Skeletal muscle cell (primary cell): ENCODE results near the gene C5AR1.
"Not testable (repeated sequence)": the region's sequence is repeated elsewhere in the genome, so short reads cannot be mapped to it uniquely, and the experiment has no call there.

Experiments
- DNase-seq: peaks from one replicate; pipeline ENCODE4 v3.0.0-alpha.2; 2010; ENCODE audit warnings: low read depth
- H3K4me3 ChIP-seq: 2 replicates; pipeline ENCODE4 v1.5.1; 2011; ENCODE audit warnings: low read depth, mild to moderate bottlenecking, control low read depth, low read length, moderate library complexity

The C5AR1 gene

DNA sequence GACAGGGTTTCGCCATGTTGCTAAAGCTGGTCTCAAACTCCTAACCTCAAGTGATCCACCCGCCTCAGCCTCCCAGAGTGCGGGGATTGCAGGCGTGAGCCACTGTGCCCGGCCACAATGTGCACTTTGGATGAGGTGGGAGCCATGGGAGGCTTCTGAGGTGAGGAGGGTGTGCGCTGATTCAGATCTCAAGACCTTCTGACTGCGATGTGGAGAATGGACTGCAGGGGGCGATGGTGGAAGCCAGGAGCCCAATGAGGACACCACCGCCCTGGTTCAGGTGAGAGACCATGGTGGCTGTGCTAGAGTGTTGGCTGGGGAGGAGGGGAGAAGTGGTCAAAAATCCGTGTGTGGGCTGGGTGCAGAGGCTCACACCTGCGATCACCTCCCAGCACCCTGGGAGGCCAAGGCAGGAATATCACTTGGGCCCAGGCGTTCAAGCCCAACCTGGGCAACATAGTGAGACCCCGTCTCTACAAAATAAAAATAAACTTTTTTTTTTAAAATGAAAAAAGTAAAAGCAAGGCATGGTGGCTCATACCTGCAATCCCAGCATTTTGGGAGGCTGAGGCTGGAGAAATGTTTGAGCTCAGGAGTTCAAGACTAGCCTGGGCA is 29.4 kb upstream of the C5AR1 start:
- no peak for DNase-seq

DNA sequence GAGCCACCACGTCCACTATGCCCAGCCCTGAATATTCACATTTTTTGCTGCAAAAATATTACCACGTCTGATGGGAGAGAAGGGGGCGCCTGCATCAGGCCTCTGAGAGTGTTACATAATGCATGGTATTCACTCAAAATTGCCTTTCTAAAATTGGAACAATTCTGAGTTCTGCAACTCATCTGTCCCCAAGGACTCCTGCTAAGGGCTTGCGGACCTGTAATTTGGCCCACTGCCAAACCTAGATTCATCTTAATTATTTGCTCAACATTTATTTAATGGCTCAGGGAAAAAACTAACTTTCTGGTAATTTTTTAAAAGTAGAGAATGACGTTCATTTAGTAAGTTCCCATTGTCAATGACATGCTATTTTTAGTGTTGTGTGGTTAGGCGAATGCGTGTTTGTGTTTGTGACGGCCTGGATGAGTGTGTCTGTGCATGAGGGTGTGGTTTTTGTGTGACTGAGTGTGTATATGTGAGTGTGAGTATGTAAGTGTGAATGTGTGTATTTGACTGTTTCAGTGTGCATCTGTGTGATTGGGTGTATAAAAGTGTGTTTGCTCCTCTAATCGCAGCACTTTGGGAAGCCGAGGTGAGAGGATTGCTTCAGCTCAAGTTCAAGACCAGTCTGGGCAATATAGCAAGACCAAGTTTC is 26.1 kb upstream of the C5AR1 start:
- no peak for DNase-seq
- no peak overlapping the region for H3K4me3 ChIP-seq

More for the DNA sequence above, 29.4 kb upstream of the C5AR1 start:
- no peak overlapping the region for H3K4me3 ChIP-seq

DNA sequence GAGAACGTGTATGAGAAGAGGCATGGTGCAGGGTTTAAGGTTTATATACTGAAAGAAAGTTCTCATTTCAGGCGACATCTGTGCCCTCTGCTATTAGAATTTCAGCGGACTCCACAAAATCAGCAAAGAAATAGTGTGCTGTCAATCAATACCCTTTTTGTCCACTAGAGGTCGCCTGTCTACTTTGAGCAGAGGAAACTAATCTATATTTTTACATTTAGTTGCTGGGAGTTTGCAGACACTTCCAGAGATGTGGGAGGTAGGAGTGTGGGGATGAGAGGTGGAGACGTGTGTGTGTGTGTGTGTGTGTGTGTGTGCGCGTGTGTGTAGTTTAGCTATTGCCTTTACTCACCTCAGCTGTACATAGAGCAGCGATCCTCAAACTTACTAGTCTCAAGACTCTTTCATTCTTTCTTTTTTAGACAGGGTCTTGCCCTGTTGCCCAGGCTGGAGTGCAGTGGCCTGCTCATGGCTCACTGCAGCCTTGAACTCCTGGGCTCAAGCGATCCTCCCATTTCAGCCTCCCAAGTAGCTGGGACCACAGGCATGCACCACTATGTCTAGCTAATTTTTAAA is 25.2 kb upstream of the C5AR1 start:
- DNase-seq, result no peak
- no peak overlapping the region for H3K4me3 ChIP-seq

DNA sequence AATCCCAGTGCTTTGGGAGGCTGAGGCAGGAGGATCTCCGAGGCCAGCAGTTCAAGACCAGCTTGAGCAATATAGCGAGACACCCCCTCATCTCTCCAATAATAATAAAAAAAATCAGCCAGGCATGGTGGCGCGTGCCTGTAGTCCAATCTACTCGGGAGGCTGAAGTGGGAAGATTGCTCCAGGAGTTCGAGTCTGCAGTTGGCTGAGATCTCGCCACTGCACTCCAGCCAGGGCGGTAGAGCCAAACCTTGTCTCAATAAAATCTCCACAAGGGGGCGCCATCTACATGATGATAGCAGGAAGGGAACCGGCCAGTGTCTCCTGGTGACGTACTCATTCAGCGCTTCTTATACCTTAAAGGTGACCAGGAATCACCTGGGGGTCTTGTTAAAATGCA is 13.6 kb upstream of the C5AR1 start:
- H3K4me3 ChIP-seq, result no peak overlapping the region
- no peak for DNase-seq

DNA sequence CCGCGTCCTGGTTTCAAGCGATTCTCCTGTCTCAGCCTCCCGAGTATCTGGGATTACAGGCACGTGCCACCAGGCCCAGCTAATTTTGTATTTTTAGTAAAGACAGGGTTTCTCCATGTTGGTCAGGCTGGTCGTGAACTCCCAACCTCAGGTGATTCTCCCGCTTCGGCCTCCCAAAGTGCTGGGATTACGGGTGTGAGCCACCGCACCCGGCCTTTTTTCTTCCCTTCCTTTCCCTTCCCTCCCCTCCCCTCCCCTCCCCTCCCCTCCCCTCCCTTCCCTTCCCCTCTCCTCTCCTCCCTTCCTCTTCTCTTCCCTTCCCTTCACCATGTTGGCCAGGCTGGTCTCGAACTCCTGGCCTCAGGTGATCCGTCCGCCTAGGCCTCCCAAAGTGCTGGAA is 8.8 kb upstream of the C5AR1 start:
- not testable (repeated sequence) for DNase-seq, H3K4me3 ChIP-seq

DNA sequence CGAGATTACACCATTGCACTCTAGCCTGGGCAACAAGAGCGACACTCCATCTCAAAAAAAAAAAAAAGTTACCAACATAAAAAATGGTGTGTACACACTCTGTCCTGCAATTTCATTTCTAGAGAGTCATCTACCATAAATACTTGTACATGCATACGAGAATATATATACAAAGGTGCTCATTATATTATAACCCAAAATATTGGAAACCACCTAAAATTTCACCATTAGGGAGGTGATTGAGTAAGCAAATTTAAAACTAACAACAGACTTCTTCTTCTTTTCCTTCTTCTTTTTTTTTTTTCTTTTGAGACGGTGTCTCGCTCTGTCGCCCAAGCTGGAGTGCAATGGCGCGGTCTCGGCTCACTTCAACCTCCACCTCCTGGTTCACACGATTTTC is 7.4 kb upstream of the C5AR1 start:
- no peak for DNase-seq
- no peak overlapping the region for H3K4me3 ChIP-seq

DNA sequence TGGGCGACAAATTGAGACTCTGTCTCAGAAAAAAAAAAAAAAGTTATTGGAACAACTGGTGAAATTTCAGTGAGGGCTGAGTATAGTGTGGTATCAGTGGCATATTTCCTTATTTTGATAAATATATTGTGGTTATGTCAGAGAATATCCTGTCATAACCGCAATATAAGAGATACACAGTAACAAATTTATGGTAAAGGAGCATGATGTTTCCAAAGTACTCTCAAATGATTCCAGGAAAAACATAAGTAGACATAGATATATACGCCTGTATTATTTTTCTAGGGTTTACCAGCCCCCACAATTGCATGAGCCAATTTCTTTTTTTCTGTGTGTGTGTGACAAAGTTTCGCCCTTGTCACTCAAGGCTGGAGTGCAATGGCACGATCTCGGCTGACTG is 5.7 kb upstream of the C5AR1 start:
- H3K4me3 ChIP-seq, result no peak overlapping the region
- DNase-seq, result no peak

DNA sequence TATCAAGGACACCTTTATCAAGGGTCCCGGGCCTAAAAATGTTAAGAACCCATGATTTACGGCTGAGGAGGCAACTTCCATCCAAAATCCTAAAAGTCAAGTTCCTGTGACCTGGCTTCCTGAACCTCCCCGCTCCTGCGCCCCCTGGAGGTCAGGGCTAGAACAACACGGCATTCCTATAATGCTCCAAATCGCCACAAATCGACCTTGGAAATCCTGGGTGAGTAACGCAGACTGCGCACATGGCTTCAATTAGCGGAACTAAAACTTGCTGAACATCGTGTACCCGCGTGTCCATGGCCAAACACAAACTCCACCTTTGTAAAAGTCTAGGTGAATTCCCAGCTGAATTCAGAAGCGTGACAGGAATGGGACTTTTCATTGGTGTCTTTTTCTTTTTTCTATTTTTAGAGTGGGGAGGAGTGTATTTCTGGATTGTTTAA is 4.3 kb upstream of the C5AR1 start:
- DNase-seq, result peak; percentile 88
- no peak overlapping the region for H3K4me3 ChIP-seq

DNA sequence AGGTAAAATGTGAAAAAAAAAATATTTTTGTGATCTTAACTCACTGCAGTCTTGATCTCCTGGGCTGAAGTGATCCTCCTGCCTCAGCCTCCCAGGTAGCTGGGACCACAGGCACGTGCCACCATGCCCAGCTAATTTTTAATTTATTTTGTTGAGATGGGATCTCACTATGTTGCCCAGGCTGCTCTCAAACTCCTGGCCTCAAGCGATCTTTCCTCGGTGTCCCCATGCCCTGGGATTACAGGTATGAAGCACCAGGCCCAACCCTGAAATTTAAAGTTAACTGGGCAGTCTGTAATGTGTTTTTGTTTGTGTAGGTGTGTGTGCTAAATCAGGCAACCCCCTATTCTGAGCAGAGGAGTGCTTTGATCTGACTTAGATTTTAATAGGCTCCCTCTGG is 3.4 kb upstream of the C5AR1 start:
- DNase-seq, result no peak
- no peak overlapping the region for H3K4me3 ChIP-seq

DNA sequence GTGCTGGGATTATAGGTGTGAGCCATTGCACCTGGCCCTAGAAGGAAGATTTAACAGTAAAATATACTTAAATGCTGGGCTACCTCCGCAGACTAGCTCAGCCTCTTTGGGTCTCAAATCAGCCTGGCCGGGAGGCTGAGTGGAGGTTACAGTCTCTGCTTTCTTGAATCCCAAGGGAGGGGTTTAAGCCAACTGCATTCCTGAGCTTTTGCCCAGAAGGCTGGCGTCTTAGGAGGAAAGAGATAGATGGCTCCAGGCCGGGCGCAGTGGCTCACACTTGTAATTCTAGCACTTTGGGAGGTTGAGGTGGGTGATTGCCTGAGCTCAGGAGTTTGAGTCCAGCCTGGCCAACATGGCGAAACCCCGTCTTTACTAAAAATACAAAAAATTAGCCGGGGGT is 623 bp upstream of the C5AR1 start:
- DNase-seq, result no peak
- no peak overlapping the region for H3K4me3 ChIP-seq

DNA sequence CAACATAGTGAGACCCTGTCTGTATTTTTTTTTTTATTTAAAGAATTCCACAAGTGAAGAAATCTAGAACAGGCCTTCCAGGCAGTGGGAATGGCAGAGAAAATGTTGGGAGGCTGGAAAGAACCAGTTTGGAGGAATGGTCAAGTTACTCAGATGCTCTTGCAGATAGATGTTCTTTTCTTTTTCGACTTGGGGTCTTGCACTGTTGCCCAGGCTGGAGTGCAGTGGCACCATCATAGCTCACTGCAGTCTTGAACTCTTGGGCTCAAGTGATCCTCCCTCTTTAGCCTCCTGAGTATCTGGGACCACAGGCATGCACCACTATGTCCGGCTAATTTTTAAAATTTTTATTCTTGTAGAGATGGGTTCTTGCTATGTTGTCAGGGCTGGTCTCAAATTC is 662 bp downstream of the C5AR1 start:
- no peak overlapping the region for H3K4me3 ChIP-seq
- DNase-seq, result no peak

DNA sequence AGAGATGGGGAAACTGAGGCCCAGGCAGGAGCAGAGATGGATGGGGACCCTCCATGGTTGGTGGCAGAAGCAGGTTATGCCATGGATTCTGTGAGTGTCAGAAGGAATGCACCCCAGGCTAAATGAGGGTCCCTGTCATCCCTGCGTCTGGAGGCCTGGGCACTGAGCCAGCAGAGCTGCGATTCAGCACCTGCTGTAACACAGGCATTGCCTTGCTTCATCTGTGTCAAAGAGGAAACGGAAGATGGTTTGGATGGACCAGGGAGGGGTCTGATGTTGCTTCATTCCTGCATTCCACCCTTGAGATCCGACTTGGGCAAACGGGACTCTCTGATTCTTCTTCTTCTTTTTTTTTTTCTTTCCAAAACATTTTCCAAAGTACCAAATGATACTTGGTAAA is 1.2 kb downstream of the C5AR1 start:
- DNase-seq, result no peak
- H3K4me3 ChIP-seq, result no peak overlapping the region

DNA sequence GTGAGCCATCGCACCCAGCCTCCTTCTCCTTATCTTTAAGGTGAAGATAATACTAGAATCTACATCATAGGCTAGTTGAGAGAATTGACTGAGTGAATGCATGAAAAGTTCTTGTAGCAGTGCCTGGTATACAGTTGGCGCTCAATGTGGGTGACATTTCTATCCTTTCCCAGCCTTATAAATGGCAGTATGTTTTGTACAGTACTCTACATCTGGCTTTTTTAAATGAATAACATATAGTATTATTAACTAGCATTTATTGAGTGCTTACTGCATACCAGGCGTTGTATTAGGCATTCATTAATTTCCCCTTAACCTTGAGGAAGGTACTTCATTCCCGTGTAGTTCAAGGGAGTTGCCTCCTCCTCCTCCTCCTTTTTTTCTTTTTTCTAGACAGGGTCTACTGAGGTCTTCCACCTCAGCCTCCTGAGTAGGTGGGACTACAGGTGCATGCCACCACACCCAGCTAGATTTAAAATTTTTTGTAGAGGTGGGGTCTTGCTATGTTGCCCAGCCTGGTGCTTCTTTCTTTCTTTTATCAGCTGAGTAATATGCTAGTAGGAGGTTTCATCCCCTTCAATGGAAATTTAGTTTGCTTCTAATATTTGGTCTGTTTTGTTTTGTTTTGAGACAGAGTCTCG is 2.8 kb downstream of the C5AR1 start:
- DNase-seq, result no peak
- no peak overlapping the region for H3K4me3 ChIP-seq

DNA sequence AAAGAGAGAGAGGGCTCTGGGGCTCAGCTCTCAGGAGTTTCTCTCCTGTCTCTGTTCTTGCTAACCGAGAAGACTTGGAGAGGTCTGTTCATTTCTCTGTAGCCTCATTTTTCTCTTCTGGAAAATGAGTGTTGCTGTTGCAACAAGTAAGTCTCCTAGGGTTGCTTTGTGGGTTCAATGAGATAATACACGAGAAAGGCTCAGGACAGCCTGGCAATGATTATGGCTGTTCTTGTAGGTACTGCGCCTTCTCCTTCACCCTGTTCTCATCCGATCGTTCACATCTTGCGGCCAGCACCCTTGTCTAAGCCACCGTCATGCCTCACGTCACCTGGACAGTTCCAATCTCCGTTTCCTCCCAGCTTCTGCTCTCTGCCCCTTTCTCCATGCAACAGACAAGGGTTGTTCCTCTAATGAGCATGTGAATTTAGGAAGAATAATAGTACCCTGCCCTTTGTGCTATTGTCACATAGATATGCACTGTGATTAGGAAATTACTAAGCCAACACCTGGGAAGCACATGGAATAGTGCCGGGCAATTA is 4.2 kb downstream of the C5AR1 start:
- H3K4me3 ChIP-seq, result no peak overlapping the region
- no peak for DNase-seq

DNA sequence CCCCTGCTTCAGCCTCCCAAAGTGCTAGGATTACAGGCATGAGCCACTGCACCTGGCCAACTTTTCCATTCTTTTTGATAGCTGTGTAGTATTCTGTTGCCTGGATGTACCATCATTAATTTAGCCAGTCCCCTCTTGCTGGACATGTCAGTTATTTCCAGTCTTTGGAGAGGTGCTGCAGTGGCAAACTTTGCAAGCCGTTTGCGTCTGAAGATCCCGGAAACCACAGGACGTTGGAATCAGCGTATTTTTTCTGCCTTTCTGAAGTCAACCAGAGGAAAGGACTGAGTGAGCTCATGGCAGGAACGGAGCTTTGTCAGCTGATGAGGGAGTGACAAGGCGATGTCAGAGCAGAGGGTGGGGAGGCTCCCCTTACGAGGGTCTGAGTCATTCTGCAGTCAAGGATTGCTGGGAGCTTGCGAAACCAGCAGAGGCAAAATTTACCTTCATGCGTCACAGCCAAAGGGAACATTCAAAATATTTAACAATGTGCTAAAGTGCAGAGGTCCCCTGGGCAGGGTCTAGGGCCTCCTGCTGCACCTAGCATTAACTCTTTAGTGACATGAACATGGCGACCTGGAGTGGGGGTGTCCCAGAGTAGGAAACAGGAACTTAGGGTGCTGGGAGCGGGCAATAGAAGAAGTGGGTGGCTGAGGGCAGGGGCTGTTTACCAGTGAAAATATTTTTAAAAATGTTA is 5.6 kb downstream of the C5AR1 start:
- DNase-seq, result peak; percentile 98
- no peak overlapping the region for H3K4me3 ChIP-seq

DNA sequence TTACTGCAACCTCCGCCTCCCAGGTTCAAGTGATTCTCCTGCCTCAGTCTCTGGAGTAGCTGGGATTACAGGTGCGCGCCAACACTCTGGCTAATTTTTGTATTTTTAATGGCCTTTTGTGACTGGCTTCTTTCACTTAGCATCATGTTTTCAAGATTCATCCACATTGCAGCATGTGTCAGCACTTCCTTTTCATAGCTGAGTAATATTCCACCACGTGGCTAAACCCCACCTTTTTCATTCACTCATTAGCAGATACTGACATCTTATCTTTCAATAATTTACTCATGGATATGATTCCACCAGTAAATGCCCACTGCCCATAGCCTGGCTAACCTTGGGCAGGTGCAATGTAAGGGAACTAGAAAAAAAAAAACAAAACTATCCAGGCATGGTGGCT is 6.9 kb downstream of the C5AR1 start:
- no peak for DNase-seq
- no peak overlapping the region for H3K4me3 ChIP-seq

DNA sequence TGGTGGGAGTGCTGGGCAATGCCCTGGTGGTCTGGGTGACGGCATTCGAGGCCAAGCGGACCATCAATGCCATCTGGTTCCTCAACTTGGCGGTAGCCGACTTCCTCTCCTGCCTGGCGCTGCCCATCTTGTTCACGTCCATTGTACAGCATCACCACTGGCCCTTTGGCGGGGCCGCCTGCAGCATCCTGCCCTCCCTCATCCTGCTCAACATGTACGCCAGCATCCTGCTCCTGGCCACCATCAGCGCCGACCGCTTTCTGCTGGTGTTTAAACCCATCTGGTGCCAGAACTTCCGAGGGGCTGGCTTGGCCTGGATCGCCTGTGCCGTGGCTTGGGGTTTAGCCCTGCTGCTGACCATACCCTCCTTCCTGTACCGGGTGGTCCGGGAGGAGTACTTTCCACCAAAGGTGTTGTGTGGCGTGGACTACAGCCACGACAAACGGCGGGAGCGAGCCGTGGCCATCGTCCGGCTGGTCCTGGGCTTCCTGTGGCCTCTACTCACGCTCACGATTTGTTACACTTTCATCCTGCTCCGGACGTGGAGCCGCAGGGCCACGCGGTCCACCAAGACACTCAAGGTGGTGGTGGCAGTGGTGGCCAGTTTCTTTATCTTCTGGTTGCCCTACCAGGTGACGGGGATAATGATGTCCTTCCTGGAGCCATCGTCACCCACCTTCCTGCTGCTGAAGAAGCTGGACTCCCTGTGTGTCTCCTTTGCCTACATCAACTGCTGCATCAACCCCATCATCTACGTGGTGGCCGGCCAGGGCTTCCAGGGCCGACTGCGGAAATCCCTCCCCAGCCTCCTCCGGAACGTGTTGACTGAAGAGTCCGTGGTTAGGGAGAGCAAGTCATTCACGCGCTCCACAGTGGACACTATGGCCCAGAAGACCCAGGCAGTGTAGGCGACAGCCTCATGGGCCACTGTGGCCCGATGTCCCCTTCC is 10.5 kb downstream of the C5AR1 start:
- no peak overlapping the region for H3K4me3 ChIP-seq
- DNase-seq, result no peak

DNA sequence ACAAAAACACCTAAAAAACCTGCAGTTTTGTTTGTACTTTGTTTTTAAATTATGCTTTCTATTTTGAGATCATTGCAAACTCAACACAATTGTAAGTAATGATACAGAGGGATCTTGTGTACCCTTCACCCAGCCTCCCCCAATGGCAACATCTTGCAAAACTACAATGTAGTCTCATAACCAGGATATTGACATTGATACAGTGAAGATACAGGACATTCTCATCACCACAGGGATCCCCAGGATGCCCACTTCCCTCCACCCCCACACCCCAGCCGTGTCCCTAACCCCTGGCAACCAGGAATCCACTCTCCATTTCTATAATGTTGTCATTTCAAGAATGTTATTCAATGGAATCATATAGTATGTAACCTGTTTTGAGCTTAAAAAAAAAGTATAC is 12.0 kb downstream of the C5AR1 start:
- H3K4me3 ChIP-seq, result no peak overlapping the region
- no peak for DNase-seq

DNA sequence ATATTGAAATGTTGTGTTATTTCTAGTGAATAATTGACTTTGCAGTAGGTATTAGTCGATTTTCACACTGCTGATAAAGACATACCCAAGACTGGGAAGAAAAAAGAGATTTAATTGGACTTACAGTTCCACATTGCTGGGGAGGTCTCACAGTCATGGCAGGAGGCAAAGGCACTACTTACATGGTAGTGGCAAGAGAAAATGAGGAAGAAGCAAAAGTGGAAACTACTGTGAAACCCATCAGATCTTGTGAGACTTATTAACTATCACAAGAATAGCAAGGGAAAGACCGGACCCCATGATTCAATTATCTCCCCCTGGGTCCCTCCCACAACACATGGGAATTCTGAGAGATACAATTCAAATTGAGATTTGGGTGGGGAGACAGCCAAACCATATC is 12.4 kb downstream of the C5AR1 start:
- DNase-seq, result no peak
- no peak overlapping the region for H3K4me3 ChIP-seq
